ENCODE results near the gene MSRB1. TPM values are rescaled to one million over a fixed set of nuclear protein-coding genes. Genes with fewer than 3 reads are reported as not detected.
A peak's percentile ranks its signal among the peaks of the same experiment; 100 is the strongest.

MSRB1 gene
- total and polyA plus RNA-seq, 4 donors = 32.2 to 169 (median 98.0) TPM

DNA sequence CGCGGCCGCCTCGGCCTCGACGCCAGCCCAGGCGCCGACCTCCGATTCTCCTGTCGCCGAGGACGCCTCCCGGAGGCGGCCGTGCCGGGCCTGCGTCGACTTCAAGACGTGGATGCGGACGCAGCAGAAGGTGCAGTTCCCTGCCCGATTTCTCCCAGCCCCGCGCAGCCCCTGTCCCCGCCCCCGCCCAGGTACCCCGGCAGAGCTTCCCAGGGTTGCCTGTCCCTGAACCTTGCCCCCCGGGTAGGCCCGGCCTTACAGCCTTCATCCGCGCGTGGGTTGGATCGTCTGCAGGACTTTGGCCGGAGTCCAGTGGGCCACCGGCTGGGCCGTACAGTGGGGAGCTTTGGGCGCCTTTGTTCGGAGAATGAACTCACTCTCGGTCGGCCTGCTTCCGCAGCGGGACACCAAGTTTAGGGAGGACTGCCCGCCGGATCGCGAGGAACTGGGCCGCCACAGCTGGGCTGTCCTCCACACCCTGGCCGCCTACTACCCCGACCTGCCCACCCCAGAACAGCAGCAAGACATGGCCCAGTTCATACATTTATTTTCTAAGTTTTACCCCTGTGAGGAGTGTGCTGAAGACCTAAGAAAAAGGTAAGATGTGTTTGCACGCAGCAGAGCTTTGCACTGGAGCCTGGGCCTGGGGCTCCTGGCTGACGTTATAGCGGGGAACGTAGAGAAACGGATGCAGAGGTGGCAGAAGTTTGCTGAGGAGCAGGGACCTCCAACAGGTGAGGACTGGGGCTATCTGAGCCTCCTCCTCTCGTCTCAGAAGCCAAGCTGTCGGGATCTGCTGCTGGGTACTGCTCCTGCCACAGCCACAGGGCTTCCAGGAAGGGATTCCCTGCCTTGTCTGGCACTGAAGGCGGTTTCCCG is 41.6 kb upstream of the MSRB1 start:
- peak; percentile 59 for DNase-seq (ENCODE audit: low spot score)
- H3K27ac ChIP-seq (ENCODE audit: low read depth in 1 of 2, low read length in 2 of 2) = peak overlapping the region; percentile 40 to 83
- peaks cover 6 to 42% (median 17%) of the 10 kb centered on the region in 4 donors for H3K4me1 ChIP-seq (ENCODE audit: control insufficient read depth in 4 of 4, insufficient read depth in 4 of 4, low read length in 3 of 4)
- peak overlapping the region; percentile 65 to 90 (median 77) for H3K4me3 ChIP-seq (ENCODE audit: low read depth in 1 of 3, low read length in 3 of 3)
- TF ChIP-seq, protein P1, sequence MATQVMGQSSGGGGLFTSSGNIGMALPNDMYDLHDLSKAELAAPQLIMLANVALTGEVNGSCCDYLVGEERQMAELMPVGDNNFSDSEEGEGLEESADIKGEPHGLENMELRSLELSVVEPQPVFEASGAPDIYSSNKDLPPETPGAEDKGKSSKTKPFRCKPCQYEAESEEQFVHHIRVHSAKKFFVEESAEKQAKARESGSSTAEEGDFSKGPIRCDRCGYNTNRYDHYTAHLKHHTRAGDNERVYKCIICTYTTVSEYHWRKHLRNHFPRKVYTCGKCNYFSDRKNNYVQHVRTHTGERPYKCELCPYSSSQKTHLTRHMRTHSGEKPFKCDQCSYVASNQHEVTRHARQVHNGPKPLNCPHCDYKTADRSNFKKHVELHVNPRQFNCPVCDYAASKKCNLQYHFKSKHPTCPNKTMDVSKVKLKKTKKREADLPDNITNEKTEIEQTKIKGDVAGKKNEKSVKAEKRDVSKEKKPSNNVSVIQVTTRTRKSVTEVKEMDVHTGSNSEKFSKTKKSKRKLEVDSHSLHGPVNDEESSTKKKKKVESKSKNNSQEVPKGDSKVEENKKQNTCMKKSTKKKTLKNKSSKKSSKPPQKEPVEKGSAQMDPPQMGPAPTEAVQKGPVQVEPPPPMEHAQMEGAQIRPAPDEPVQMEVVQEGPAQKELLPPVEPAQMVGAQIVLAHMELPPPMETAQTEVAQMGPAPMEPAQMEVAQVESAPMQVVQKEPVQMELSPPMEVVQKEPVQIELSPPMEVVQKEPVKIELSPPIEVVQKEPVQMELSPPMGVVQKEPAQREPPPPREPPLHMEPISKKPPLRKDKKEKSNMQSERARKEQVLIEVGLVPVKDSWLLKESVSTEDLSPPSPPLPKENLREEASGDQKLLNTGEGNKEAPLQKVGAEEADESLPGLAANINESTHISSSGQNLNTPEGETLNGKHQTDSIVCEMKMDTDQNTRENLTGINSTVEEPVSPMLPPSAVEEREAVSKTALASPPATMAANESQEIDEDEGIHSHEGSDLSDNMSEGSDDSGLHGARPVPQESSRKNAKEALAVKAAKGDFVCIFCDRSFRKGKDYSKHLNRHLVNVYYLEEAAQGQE (IDR thresholded peaks at IDR 0.05) = no peak
- no peak for TF ChIP-seq NR2F2 (IDR thresholded peaks at IDR 0.05)
- TF ChIP-seq EGR1 (IDR thresholded peaks at IDR 0.05; ENCODE audit: low read depth in 2 of 2) = no peak
- no peak for TF ChIP-seq HNF4G (IDR thresholded peaks at IDR 0.05)
- TF ChIP-seq, protein P2, sequence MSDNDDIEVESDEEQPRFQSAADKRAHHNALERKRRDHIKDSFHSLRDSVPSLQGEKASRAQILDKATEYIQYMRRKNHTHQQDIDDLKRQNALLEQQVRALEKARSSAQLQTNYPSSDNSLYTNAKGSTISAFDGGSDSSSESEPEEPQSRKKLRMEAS (IDR thresholded peaks at IDR 0.05) = no peak
- TF ChIP-seq YY1 (IDR thresholded peaks at IDR 0.05) = no peak
- no peak for TF ChIP-seq TAF1 (conservative IDR thresholded peaks at IDR 0.05)
- TF ChIP-seq HNF4A (conservative IDR thresholded peaks at IDR 0.05) = peak; percentile 79 to 81
- TF ChIP-seq FOXA1 (IDR thresholded peaks at IDR 0.05) = no peak
- TF ChIP-seq RAD21 (IDR thresholded peaks at IDR 0.05) = no peak
- no peak for TF ChIP-seq CTCF (IDR thresholded peaks at IDR 0.05; ENCODE audit: low read depth, low read length, missing input control)
- peak; percentile 27 for TF ChIP-seq SP1 (IDR thresholded peaks at IDR 0.05)
- TF ChIP-seq, protein P3, sequence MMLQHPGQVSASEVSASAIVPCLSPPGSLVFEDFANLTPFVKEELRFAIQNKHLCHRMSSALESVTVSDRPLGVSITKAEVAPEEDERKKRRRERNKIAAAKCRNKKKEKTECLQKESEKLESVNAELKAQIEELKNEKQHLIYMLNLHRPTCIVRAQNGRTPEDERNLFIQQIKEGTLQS (IDR thresholded peaks at IDR 0.05) = no peak
- peak in 1 of 2 donors; percentile 18 for TF ChIP-seq RXRA (IDR thresholded peaks at IDR 0.05)
- WGBS = 10% methylated on average over 58 of the region's 58 CpGs
- H3K36me3 ChIP-seq (ENCODE audit: control insufficient read depth in 4 of 4, insufficient read depth in 3 of 4, low read depth in 1 of 4, low read length in 3 of 4) = peaks cover 0 to 17% (median under 1%) of the 10 kb centered on the region in 4 donors
- H3K9ac ChIP-seq (ENCODE audit: low read depth in 1 of 2, low read length in 2 of 2) = peak overlapping the region; percentile 4 to 56
- no peaks in the 10 kb centered on the region for H3K9me3 ChIP-seq (ENCODE audit: control insufficient read depth in 4 of 4, low read length in 3 of 4)
- H3K27me3 ChIP-seq (ENCODE audit: control insufficient read depth in 4 of 4, insufficient read depth in 4 of 4, low read length in 3 of 4) = peaks cover 0 to 4% (median 1%) of the 10 kb centered on the region in 4 donors

GRCh38 chr16:1983544-1984346 is 40.7 kb upstream of the MSRB1 start, which contains the start of gene GFER:
GFER (plus strand) TSS chr16:1984193; CDS start chr16:1984219, 26 bp downstream.
- Histone ChIP-seq H3K9ac (ENCODE audit: low read depth in 1 of 2, low read length in 2 of 2) (peak within 1 kb of the TSS; percentile 4 to 56), H3K4me3 (ENCODE audit: low read depth in 1 of 3, low read length in 3 of 3) (peak within 1 kb of the TSS; percentile 65 to 90 (median 77)), H3K27ac (ENCODE audit: low read depth in 1 of 2, low read length in 2 of 2) (peak within 1 kb of the TSS; percentile 83 to 87), H3K9me3 (ENCODE audit: control insufficient read depth in 4 of 4, low read length in 3 of 4) (no peaks in the 10 kb centered on the region), H3K4me1 (ENCODE audit: control insufficient read depth in 4 of 4, insufficient read depth in 4 of 4, low read length in 3 of 4) (peaks cover 5 to 35% (median 17%) of the 10 kb centered on the region in 4 donors), H3K36me3 (ENCODE audit: control insufficient read depth in 4 of 4, insufficient read depth in 3 of 4, low read depth in 1 of 4, low read length in 3 of 4) (peaks cover 0 to 17% (median under 1%) of the 10 kb centered on the region in 4 donors), H3K27me3 (ENCODE audit: control insufficient read depth in 4 of 4, insufficient read depth in 4 of 4, low read length in 3 of 4) (no peaks in the 10 kb centered on the region)
- peak; percentile 89 for DNase-seq (ENCODE audit: low spot score)
- WGBS = under 1% methylated on average over 109 of the region's 109 CpGs
- peak in 1 of 2 donors; percentile 2 for TF ChIP-seq EGR1 (IDR thresholded peaks at IDR 0.05; ENCODE audit: low read depth in 2 of 2)
- TF ChIP-seq TAF1 (conservative IDR thresholded peaks at IDR 0.05) = no peak
- peak; percentile 86 for TF ChIP-seq SP1 (IDR thresholded peaks at IDR 0.05)
- peak in 1 of 2 donors; percentile 48 for TF ChIP-seq GABPA (IDR thresholded peaks at IDR 0.05 in 1 of 2, conservative IDR thresholded peaks at IDR 0.05 in 1 of 2)
- no peak for TF ChIP-seq ZBTB33 (IDR thresholded peaks at IDR 0.05)
- peak; percentile 27 for TF ChIP-seq CTCF (IDR thresholded peaks at IDR 0.05; ENCODE audit: low read depth, low read length, missing input control)
- peak; percentile 87 for TF ChIP-seq NR2F2 (IDR thresholded peaks at IDR 0.05)
- no peak for TF ChIP-seq RAD21 (IDR thresholded peaks at IDR 0.05)
- TF ChIP-seq, protein P2 (IDR thresholded peaks at IDR 0.05) = no peak
- peak; percentile 81 to 87 for TF ChIP-seq HNF4A (conservative IDR thresholded peaks at IDR 0.05)
- TF ChIP-seq HNF4G (IDR thresholded peaks at IDR 0.05) = no peak
